GM21737 (cell line): ENCODE data around the gene CTIF.
"Not testable (repeated sequence)": the region's sequence is repeated elsewhere in the genome, so short reads cannot be mapped to it uniquely, and the experiment has no call there.

ENCODE experiments used
- ATAC-seq: cut with Tn5 transposase; IDR thresholded peaks from one replicate; pipeline ENCODE4 v1.9.1; 2021; ENCODE audit warnings: mild to moderate bottlenecking, moderate library complexity; ENCODE audit not compliant: unreplicated experiment

CTIF gene

DNA sequence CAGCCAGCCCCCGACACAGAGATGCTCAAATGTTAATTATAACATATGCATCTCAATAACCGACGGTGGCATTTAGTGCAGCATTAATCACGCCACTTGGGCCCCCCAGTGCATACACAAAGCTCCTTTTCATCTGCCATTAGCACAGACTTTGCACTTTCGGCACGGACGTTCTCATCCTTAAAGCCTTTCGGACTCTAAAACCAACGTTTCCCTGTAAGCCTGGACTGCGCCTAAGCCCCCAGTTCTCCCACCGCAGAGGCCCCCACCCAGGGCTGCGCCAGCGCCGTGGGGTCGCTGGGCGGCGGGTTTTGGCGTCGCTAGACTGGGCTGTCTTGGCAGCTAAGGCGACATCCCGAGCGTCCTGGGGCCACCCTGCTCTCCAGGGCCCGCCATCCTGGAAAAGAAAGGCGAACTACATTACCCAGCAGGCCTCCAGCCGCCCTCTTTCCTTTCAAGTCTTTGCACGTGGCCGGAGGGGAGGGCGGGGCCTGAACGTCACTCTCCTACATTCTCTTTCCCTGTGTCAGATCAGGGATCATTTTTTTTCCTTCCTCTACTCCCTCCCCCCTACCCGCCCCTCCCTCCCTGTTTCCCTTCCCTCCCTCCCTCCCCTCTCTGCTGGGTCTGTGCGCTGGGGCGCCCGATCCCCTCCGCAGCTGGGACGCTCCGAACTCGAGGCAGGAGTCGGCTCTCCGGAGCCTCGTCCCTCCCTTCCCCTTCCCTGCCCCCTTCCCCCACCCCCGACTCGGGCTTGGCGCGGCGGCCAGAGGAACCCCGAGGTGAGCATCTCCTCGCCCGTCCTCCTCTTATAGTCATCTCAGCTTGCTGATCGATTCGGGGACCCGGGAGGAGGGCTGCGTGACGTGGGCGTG lies at the start of gene CTIF:
TSS of gene CTIF (plus strand) at position 501 of the 875 bp plus-strand sequence. CDS start 80,535 bp downstream, outside the sequence.
- peak; percentile 73 for ATAC-seq

DNA sequence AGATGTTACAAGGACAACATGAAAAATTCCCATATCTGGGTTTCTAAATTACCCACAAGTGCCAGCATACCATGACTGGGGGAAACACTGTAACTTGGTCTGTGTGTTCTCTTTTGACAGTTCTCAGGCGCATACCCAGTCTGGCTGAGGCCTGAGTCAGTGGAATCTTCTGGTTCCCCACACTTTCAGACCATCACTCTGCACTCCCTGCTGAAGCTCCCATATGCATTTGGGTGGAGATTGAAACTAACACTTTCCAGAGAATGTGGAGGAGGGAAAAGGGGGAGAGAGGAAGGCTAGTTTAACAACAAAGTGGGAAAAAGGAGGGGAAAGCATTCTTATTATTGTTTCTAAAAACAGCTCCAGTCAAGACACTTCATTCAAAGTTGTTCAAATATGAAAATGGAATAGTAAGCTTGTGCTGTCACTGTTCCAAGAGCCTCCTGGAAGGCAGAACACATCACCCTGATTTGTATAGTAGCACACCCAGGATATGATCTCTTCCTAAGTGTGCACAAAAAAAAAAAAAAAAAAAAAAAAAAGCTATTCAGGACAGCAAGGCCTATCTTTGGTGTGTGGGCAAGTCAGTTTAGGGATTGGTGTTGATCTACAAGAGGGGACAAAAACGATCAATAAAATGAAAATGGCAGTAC lies 48.1 kb upstream of the CTIF start:
- no peak for ATAC-seq

DNA sequence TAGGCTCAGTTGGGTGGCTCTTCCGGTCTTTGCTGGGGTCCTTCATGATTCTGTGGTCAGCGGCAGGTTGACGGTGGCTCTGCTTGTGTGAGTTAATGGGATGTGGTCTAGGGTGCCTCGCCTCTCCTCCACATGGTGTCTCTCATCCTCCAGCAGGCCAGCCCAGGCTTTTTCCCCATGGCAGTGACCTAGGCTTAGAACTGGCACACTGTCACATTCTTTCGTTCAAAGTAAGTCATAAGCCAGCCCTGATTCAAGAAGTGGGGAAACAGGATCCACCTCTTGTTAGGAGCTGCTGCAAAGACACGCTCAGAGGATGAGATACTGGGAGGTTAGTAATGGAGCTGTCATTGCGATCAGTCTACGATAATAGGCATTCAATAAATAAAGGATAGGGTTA lies 46.0 kb upstream of the CTIF start:
- ATAC-seq = no peak

DNA sequence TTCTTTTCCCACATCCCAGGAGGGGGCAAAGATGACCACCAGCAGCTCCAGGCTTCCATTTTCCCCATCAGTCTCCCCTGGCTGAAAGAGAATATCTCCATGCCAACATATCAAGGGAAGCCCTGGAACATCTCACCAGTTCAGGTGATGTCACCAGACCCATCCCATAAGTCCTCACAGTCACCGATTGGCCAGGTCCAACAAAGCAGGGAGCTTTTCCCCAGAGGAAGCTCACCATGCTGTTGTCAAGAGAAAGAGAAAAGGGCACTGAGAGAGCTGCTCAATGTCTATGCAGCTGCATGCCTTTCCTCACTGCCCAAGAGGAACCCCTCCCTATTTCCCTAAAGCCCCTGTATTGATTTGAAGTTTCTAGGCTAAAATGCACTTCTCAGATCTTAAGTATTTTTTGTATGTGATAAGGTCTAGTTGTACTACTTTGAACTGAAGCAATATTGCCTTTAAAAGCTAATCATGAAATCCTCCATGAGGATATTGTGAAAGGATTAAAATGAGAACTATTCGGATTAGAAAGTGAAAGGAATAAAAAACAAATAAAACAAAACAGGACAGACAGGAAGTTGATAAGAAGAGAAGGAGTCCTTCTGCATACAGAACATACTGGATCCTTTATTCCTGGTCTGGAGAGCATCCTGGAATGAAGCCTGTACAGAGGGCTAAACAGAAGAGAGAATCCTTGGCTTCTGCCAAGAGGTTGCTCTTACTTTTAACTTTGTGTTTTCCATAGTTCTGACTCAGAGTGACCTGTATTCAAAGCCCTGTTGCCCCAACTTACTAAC lies 45.2 kb upstream of the CTIF start:
- ATAC-seq = no peak

DNA sequence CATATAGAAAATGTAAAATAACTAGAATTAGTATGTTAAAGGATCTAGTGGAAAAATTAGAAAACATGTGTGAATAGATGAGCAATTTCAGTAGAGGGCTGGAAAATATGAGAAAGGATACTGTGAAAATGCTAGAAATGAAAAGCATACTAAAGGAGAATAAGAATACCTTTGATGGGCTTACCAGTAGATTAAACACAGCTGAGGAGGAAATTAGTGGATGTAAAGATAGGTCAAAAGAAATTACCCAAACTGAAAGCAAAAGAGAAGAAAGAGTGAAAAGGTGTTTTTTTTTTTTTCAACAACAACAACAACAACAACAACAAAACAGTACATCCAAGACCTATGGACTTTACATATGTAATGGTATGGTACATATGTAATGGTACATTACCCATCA lies 41.0 kb upstream of the CTIF start:
- no peak for ATAC-seq

DNA sequence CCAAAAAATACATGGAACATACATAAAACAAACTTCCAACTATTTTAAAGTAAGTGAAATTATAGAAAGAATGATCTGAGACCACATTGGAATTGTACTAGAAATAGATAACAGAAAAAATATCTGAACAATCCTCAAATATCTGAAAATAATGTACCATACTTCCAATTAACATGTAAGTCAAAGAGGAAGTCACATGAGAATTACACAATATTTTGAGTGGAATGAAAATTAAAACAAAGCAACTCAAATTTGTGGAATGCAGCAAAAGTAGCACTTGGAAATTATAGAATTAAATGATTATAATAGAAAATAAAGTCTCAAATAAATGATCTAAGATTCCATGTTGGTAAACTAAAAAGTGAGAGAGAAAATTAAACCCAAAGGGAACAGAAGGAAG lies 38.3 kb upstream of the CTIF start:
- ATAC-seq = no peak

DNA sequence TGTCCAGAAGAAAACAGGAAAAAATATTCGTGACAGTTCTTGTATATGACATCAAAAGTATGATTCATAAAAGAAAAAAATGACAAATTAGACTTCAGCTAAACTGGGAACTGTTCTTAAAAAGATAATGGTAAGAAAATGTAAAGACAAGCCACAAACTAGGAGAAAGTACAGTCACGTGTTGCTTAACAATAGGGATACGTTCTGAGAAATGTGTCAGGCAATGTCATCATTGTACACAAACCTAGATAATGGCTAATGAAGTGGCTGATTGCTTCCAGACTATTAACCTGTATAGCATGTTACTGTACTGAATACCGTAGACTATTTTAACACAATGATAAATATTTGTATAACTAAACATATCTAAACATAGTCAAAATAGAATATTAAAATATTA lies 35.9 kb upstream of the CTIF start:
- ATAC-seq = no peak

DNA sequence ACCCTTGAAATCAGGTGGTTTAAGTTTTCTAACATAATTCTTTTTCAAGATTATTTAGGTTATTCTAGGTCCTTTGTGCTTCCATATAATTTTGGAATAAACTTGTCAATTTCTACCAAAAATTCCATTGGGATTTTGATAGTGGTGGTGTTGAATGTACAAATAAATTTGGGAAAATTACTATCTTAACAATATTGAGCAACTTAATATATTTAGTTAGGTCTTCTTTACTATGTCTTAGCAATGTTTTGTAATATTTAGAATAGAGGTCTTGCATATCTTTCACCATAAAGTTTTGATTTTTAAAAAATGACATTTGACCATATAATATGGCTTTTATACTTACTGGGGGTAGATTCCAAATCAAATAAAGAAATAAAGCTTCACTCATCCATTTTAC lies 34.0 kb upstream of the CTIF start:
- no peak for ATAC-seq

DNA sequence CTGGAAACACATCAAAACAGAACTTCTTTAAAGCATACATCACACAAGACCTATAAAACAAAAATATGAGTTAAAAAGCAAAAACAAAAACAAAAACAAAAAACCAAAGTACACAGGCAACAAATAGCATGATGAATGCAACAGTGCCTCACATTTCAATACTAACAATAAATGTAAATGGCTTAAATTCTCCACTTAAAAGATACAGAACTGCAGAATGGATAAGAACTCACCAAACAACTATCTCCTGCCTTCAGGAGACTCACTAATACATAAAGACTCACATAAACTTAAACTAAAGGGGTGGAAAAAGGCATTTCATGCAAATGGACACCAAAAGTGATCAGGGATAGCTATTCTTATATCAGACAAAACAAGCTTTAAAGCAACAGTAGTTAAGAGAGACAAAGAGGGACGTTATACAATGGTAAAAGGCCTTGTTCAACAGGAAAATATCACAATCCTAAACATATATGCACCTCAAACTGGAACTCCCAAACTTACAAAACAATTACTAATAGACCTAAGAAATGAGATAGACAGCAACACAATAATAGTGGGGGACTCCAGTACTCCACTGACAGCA lies 31.8 kb upstream of the CTIF start:
- not testable (repeated sequence) for ATAC-seq

DNA sequence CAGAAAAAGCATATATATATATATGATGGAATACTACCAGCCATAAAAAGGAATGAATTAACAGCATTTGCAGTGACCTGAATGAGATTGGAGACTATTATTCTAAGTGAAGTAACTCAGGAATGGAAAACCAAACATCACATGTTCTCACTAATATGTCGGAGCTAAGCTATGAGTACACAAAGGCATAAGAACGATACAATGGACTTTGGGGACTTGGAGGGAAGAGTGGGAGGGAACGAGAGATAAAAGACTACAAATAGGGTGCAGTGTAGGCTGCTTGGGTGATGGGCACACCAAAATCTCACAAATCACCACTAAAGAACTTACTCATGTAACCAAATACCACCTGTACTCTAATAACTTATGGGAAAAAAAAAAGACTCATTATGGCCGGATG lies 26.3 kb upstream of the CTIF start:
- not testable (repeated sequence) for ATAC-seq

DNA sequence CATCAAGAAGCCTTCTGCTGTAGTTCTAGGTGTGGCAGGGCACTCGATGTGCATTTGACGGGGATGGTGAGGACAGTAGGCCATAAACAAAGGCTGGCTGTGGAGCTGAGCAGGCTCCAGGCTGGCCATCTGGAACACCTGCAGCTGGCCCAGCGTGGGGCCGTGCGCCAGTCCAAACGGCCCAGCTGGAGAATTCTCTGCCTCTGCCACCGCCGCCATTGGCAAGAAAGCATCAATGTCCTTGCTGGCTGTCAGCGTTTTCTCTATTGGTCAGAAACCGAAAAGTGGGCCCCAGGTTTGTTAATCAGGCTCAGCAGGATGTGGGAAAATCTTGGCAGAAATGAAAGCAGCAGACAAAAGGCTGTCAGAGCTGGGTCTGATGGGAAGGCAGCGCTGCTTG lies 24.0 kb upstream of the CTIF start:
- ATAC-seq = no peak

DNA sequence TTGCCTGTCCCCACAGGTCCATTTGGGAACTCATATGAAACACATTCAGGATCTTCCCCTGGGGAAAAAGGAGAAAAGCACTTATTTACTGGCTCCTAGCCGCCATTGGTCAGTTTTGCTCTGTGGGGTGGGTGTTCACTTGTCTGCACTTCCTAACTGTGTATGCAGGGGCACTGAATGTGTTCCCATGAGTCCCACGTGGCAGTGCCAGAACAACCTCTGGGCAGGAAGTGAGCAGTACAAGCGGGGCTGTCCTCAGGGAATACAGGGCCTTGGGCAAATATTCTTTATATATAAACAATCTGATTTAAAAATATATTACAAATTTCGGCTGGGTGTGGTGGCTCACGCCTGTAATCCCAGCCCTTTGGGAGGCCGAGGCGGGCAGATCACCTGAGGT lies 21.8 kb upstream of the CTIF start:
- ATAC-seq = no peak

DNA sequence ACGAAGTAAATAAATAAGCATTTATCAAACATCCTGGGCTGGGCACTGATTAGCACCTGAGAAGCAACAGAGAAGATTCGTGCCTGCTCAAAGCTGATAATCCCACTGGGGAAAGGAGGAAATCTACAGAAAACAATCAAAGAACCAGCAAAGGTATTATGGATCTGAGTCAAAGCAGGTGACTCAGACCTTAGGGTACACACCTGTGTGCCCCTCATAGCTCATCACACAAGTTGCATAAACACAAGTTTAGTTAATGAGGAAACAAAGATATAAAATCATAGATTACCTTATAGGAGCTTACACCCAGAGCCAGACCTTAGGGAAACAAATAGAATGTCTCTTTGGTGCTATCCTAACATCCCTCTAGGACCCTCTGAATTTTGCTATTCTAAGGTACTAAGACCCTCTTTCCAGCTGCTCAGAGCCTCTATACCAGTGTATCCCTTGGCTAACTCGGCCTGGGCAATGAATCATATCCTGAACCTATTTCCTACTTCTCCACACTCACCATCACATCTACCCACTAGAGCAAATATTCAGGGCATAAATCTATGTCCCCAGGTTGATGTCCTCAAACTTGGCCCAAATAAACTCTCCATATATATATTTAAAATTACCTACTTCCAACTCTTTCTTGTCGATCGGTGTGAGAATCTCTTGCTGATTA lies 19.3 kb upstream of the CTIF start:
- no peak for ATAC-seq

DNA sequence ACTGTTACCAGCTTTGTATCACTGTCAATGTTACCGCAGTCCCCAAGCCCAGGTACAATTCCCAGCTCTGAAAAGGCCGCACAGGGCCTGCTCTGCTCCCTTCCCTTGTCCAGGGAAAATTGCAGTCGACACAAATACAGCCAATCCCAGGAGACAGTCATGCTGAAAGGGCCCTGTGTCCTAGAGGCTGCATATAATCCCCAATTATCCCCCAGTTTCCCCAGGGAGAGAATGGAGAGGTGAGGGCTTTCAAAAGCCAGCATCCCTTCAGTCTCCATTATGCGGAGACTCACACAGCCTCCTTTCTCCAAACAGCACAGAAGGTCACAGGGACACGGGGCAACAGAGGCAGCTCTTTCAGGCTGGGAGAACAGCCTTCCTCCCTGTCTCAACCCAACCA lies 17.1 kb upstream of the CTIF start:
- no peak for ATAC-seq

DNA sequence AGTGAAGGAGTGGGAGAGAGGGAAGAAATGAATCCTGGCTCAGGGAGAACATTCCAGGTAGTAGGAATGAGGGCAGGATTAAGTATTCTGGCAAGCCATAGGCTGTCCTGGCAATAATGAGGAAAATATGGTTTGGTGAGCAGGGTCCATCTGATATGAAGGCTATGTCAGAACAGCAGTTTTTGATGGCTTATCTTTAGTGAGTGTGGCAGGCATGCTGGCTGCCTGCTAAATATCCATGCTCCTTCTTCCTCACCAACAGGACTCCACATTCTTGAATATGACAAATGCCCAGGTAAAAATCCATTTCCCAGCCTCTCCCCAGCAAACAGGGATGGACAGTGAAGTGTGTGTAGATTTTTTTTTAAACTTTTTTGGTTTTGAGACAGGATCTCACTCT lies 13.2 kb upstream of the CTIF start:
- ATAC-seq = no peak

DNA sequence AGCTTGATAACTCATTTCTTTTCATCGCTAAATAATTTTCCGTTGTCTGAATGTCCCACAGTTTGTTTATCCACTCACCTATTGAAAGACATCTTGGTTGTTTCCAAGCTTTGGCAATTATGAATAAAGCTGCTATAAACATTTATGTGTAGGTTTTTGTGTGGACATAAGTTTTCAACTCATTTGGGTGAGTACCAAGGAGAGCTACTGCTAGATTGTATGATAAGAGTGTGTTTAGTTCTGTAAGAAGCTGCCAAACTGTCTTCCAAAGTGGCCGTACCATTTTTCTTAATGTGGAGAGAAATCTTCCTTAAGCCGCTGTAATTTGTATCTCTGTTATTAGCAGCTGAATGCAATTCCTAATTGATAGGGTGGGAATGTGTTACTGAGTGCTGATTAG lies 11.4 kb upstream of the CTIF start:
- ATAC-seq = no peak

DNA sequence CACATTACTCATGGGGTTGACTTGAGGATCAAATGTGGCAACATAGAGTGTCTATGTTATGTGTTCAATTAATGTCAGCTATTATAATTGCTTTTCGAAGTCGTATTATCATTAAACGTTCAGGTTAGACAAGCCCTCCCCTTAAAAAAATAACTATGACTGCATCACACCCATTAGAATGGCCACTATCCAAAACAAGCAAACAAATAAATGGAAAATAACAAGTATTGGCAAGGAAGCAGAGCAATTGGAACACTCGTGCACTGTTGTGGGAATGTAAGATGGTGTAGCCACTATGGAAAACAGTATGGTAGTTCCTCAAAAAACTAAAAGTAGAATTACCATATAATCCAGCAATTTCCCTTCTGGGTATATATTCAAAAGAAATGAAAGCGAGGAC lies 10.0 kb upstream of the CTIF start:
- no peak for ATAC-seq

DNA sequence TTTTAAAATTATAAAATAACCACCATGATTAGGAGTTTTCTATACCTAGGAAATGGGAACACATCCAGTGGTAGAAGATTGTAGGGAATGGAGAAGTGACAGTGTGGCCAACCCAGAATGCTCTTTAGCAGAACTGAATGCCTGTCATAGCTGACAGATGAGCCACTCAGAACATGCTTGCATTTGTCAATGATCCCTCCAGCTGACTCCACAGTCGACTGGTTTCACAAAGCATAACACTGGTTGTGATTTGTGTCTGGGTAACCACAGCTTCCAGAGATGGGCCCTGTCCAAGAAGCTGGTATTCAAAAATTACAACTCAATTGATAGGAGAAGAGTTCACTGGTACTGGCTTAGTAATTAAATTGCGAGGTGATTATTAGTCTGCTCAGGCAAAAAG lies 9.0 kb upstream of the CTIF start:
- no peak for ATAC-seq

DNA sequence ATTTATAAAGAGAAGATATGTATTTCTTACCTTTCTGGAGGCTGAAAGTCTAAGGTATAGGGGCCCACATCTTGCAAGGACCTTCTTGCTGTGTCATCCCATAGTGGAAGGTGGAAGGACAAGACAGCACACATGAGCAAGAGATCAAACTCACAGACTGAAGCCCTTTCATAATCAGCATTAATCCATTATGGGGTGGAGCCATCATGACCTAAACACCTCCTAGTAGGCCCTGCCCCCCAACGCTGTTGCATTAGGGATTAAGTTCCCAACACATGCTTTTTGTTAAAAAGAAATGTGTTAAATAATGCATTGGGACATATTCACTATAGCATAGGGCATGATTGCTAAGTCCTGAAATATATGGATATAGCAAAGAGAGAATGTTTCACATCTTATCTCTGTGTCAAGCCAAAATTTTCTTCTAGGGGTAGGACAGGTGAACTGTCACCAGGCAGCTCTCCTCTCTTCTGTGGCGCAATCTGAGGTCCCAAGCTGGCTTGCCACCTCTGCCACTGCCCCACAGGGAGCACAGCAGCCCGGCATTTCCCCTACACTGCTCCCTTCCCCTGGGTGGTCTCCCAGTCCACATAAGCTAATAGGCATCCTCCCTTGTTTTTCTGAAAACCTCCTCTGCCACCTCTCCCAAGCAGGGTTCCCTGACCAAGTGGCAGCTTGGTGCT lies 8.3 kb upstream of the CTIF start:
- ATAC-seq = no peak

DNA sequence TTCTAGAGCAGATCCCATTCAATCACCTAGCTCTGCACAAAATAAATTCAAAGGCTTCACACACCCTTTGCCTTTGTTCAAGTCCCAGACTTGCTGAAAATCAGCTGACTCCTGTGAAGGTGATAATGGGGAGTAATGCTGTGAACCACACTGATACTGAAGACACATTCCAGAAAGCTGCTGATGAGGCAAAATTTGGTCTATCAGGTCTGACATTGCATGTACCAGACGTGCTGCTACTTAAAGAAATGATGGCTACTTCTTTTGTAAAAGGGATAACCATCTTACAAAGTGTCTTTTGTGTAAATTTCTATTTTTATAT lies 7.8 kb upstream of the CTIF start:
- ATAC-seq = no peak
